OCI-LY1 (cell line): Measurements from ENCODE around the gene SEMA3G.

Experiments
- H2AFZ ChIP-seq: fragments of 200-600 bp; sonication (generic), shearing (Covaris generic); 2 replicates; pipeline ENCODE4 v1.6.0; 2014; ENCODE audit warnings: antibody characterized with exemption, mild to moderate bottlenecking, low read length
- H3F3A ChIP-seq: fragments of 200-600 bp; sonication (generic), shearing (Covaris generic); 2 replicates; pipeline ENCODE4 v1.6.0; 2014; ENCODE audit warnings: mild to moderate bottlenecking, antibody characterized with exemption, low read length, moderate library complexity; ENCODE audit not compliant: insufficient read depth
- H3K27ac ChIP-seq: fragments of 200-600 bp; sonication (generic); 2 replicates; pipeline ENCODE4 v1.5.1; 2014; ENCODE audit warnings: low read length, mixed run types, mild to moderate bottlenecking, low read depth; ENCODE audit not compliant: poor library complexity, severe bottlenecking
- H3K27me3 ChIP-seq: fragments of 200-600 bp; sonication (generic); 2 replicates; pipeline ENCODE4 v1.6.0; 2014; ENCODE audit warnings: antibody characterized with exemption, mild to moderate bottlenecking, low read length, moderate library complexity; ENCODE audit not compliant: insufficient read depth
- H3K36me3 ChIP-seq: fragments of 200-600 bp; sonication (generic); 2 replicates; pipeline ENCODE4 v1.6.1; 2014; ENCODE audit warnings: mild to moderate bottlenecking, antibody characterized with exemption, low read length, moderate library complexity, mixed read lengths; ENCODE audit not compliant: insufficient read depth
- H3K4me1 ChIP-seq: fragments of 200-600 bp; sonication (generic); 2 replicates; pipeline ENCODE4 v1.5.1; 2014; ENCODE audit warnings: mild to moderate bottlenecking, low read length, moderate library complexity; ENCODE audit not compliant: insufficient read depth, severe bottlenecking
- H3K4me2 ChIP-seq: fragments of 200-600 bp; sonication (generic), shearing (Covaris generic); 2 replicates; pipeline ENCODE4 v1.6.1; 2014; ENCODE audit warnings: low read length
- H3K4me3 ChIP-seq: fragments of 200-600 bp; sonication (generic); 2 replicates; pipeline ENCODE4 v1.5.1; 2014; ENCODE audit warnings: low read length, low read depth, mild to moderate bottlenecking, mixed read lengths; ENCODE audit not compliant: poor library complexity, severe bottlenecking
- H3K79me2 ChIP-seq: fragments of 200-600 bp; shearing (Covaris generic); 2 replicates; pipeline ENCODE4 v1.6.1; 2016; ENCODE audit warnings: mixed run types, low read length, mixed read lengths; ENCODE audit not compliant: insufficient read depth
- H3K9ac ChIP-seq: fragments of 200-600 bp; sonication (generic), shearing (Covaris generic); 2 replicates; pipeline ENCODE4 v1.6.1; 2014; ENCODE audit warnings: mild to moderate bottlenecking, low read length, mixed read lengths
- H3K9me2 ChIP-seq: fragments of 200-600 bp; sonication (generic), shearing (Covaris generic); 2 replicates; pipeline ENCODE4 v1.6.1; 2014; ENCODE audit warnings: low read depth, mild to moderate bottlenecking, low read length, mixed read lengths
- H3K9me3 ChIP-seq: fragments of 200-600 bp; shearing (Covaris generic); 2 replicates; pipeline ENCODE4 v1.6.1; 2014; ENCODE audit warnings: low read length, mixed read lengths
- H4K20me1 ChIP-seq: fragments of 200-600 bp; sonication (generic), shearing (Covaris generic); 2 replicates; pipeline ENCODE4 v1.6.0; 2016; ENCODE audit warnings: mild to moderate bottlenecking, low read length; ENCODE audit not compliant: insufficient read depth
- CTCF ChIP-seq: fragments of 200-600 bp; sonication (generic), shearing (Covaris generic); IDR thresholded peaks from 2 replicates; pipeline ENCODE4 v1.5.1; 2017; ENCODE audit warnings: mild to moderate bottlenecking, antibody characterized with exemption, low read length, moderate library complexity, mixed read lengths
- EZH2 ChIP-seq: fragments of 200-600 bp; sonication (generic), shearing (Covaris generic); IDR thresholded peaks from 2 replicates; pipeline ENCODE4 v1.8.0; 2017; ENCODE audit warnings: borderline replicate concordance, mixed run types, mild to moderate bottlenecking, antibody characterized with exemption, low read length, moderate library complexity, mixed read lengths

The SEMA3G gene

GRCh38 chr3:52438104-52438376 lies 6.9 kb downstream of the SEMA3G start:
- H3K4me1 ChIP-seq, result peaks cover 4% of the 10 kb centered on the region
- no peaks in the 10 kb centered on the region for H3K36me3 ChIP-seq
- H3K4me2 ChIP-seq, result no peak overlapping the region
- H3K9me2 ChIP-seq, result no peaks in the 10 kb centered on the region
- H3F3A ChIP-seq, result no peaks in the 10 kb centered on the region
- H3K79me2 ChIP-seq, result no peaks in the 10 kb centered on the region
- H3K9me3 ChIP-seq, result no peaks in the 10 kb centered on the region
- H3K4me3 ChIP-seq, result no peak overlapping the region
- H3K9ac ChIP-seq, result no peak overlapping the region
- H3K27me3 ChIP-seq, result peaks cover 6% of the 10 kb centered on the region; the same call in 1 of the 2 replicates
- H2AFZ ChIP-seq, result no peak overlapping the region
- no peak overlapping the region for H3K27ac ChIP-seq
- TF ChIP-seq EZH2 (no peak), CTCF (no peak)
- no peaks in the 10 kb centered on the region for H4K20me1 ChIP-seq

DNA sequence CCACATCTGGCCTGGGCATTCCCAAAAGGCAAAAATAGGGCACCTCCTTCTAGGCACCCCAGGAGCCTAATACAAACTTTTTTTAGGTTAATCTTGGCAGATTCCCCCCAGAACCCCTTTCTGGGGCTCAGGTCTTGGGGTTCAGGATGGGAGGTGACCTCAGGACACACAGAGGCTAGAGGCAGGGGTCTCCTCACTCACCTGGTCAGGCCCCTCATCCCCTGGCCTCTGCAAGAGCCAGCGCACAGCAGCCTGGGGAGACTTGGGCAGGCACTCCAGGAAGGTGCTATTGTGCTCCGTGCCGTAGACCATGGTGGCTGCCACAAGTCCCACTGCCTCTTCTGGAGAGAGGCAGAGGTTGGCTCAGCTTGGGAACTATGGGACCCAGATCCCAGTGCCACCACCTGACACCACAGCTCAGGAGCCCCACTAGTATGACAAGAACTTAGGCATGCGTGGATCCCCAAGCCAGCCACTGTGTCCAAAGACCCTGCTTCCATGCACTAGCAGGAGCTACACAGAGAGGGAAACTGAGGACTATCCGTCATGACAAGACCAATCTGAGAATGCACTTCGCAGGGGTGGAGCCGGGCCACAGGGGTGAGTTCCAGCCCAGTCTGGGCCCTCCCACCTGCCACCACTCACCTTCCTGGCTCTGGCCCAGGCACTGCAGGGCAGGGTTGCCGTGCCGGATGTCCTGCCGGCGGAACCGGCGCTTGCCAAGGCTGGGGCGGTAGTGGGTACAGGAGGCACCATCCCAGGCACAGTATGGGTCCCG lies 7.4 kb downstream of the SEMA3G start:
- H3K9me3 ChIP-seq, result no peaks in the 10 kb centered on the region
- no peaks in the 10 kb centered on the region for H3K9me2 ChIP-seq
- TF ChIP-seq EZH2 (no peak), CTCF (no peak)
- no peaks in the 10 kb centered on the region for H3K79me2 ChIP-seq
- no peaks in the 10 kb centered on the region for H3K36me3 ChIP-seq
- no peak overlapping the region for H3K4me2 ChIP-seq
- H4K20me1 ChIP-seq, result no peaks in the 10 kb centered on the region
- H3K27ac ChIP-seq, result no peak overlapping the region
- H3K27me3 ChIP-seq, result peaks cover 6% of the 10 kb centered on the region; the same call in 1 of the 2 replicates
- no peak overlapping the region for H3K4me3 ChIP-seq
- H3K4me1 ChIP-seq, result peaks cover 4% of the 10 kb centered on the region
- no peaks in the 10 kb centered on the region for H3F3A ChIP-seq
- no peak overlapping the region for H3K9ac ChIP-seq
- no peak overlapping the region for H2AFZ ChIP-seq

DNA sequence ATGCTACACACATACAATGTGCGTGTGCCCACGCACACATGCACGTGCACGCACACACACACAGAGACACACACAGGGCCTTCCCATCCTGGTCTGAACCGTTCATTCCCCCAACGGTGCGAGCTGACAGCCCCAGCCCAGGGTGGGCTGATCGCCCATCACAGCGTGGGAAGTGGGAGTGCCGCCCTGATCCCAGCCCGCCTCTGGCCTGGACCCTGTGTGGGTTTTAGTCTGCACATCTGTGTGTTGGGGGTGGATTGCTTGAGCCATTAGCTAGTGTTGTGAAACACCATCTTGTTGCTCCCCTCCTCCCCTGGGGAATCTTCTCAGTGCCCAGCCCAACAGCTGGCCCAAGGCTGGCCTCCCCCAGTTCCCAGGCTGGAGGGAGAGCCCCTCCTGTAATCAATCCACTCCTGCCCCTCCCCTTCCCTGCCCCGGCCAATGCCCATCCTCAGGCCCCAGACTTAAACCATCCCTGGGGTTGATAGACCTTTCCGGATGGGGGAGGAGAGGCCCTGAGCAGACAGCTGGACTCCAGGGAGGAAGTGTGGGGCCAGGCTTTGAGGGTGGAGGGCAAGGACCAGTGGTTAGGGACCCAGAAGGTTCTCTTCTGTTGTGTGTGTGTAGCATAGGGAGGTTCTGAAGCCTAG lies 8.3 kb downstream of the SEMA3G start:
- H3K9me3 ChIP-seq, result no peaks in the 10 kb centered on the region
- no peak overlapping the region for H3K9ac ChIP-seq
- H3K36me3 ChIP-seq, result no peaks in the 10 kb centered on the region
- H3K4me2 ChIP-seq, result no peak overlapping the region
- no peak overlapping the region for H3K4me3 ChIP-seq
- H2AFZ ChIP-seq, result no peak overlapping the region
- H3K9me2 ChIP-seq, result no peaks in the 10 kb centered on the region
- H3K4me1 ChIP-seq, result peaks cover 4% of the 10 kb centered on the region
- no peaks in the 10 kb centered on the region for H3K79me2 ChIP-seq
- H3K27ac ChIP-seq, result no peak overlapping the region
- no peak for TF ChIP-seq EZH2
- TF ChIP-seq CTCF, result no peak
- H3F3A ChIP-seq, result no peaks in the 10 kb centered on the region
- H3K27me3 ChIP-seq, result peaks cover 6% of the 10 kb centered on the region; the same call in 1 of the 2 replicates
- H4K20me1 ChIP-seq, result no peaks in the 10 kb centered on the region
